ENCODE measurements around the gene ADGRA1. TPM values are rescaled to one million over a fixed set of nuclear protein-coding genes. Genes with fewer than 3 reads are reported as not detected.

ADGRA1 gene
- total RNA-seq, 4 donors from 2014 or later: 0.13 TPM; not detected in 3

GRCh38 chr10:133141958-133142340 lies 54.2 kb downstream of the ADGRA1 start:
- H3K9me3 ChIP-seq: peaks cover 0 to 4% (median 0%) of the 10 kb centered on the region in 3 donors
- no peak for ATAC-seq
- H3K36me3 ChIP-seq: no peaks in the 10 kb centered on the region
- peaks cover 86% of the 10 kb centered on the region for H3K27me3 ChIP-seq
- WGBS, 2 donors (ENCODE audit: low coverage in 1 of 2): 81 to 95% methylated on average over 8 to 12 of the region's 27 CpGs
- no peaks in the 10 kb centered on the region for H3K4me1 ChIP-seq
- H3K4me3 ChIP-seq: no peak overlapping the region
- H3K27ac ChIP-seq: no peak overlapping the region
- no peak for TF ChIP-seq CTCF (IDR thresholded peaks at IDR 0.05)
- TF ChIP-seq POLR2AphosphoS5 (IDR thresholded peaks at IDR 0.05): no peak
- no peak for TF ChIP-seq EP300 (IDR thresholded peaks at IDR 0.05)
- TF ChIP-seq POLR2A (IDR thresholded peaks at IDR 0.05): no peak

GRCh38 chr10:133142523-133143199 lies 54.9 kb downstream of the ADGRA1 start:
- H3K36me3 ChIP-seq: no peaks in the 10 kb centered on the region
- H3K27ac ChIP-seq: no peak overlapping the region
- no peak overlapping the region for H3K4me3 ChIP-seq
- H3K27me3 ChIP-seq: peaks cover 89% of the 10 kb centered on the region
- ATAC-seq: no peak
- H3K9me3 ChIP-seq: peaks cover 0 to 11% (median 0%) of the 10 kb centered on the region in 3 donors
- no peaks in the 10 kb centered on the region for H3K4me1 ChIP-seq
- 79 to 82% methylated on average over 10 to 15 of the region's 24 CpGs for WGBS, 2 donors (ENCODE audit: low coverage in 1 of 2)
- TF ChIP-seq CTCF (IDR thresholded peaks at IDR 0.05) (no peak), POLR2AphosphoS5 (IDR thresholded peaks at IDR 0.05) (no peak), EP300 (IDR thresholded peaks at IDR 0.05) (no peak), POLR2A (IDR thresholded peaks at IDR 0.05) (no peak)

GRCh38 chr10:133143200-133143533 lies 55.4 kb downstream of the ADGRA1 start:
- no peaks in the 10 kb centered on the region for H3K36me3 ChIP-seq
- no peak for ATAC-seq
- TF ChIP-seq POLR2AphosphoS5 (IDR thresholded peaks at IDR 0.05) (no peak), CTCF (IDR thresholded peaks at IDR 0.05) (no peak), POLR2A (IDR thresholded peaks at IDR 0.05) (no peak), EP300 (IDR thresholded peaks at IDR 0.05) (no peak)
- peaks cover 0 to 16% (median 0%) of the 10 kb centered on the region in 3 donors for H3K9me3 ChIP-seq
- 65 to 81% methylated on average over 3 to 6 of the region's 10 CpGs for WGBS, 2 donors (ENCODE audit: low coverage in 1 of 2)
- no peaks in the 10 kb centered on the region for H3K4me1 ChIP-seq
- H3K4me3 ChIP-seq: no peak overlapping the region
- peaks cover 85% of the 10 kb centered on the region for H3K27me3 ChIP-seq
- H3K27ac ChIP-seq: no peak overlapping the region

- Histone ChIP-seq H3K27me3 (peaks cover 86% of the 10 kb centered on the region), H3K27ac (no peak overlapping the region), H3K9me3 (peaks cover 0 to 20% (median 0%) of the 10 kb centered on the region in 3 donors), H3K4me1 (no peaks in the 10 kb centered on the region), H3K4me3 (no peak overlapping the region), H3K36me3 (no peaks in the 10 kb centered on the region)
- WGBS, 2 donors (ENCODE audit: low coverage in 1 of 2): 37% methylated on average over 9 of the region's 9 CpGs; no CpG with 5 or more reads in 1 of the 2 donors
- no peak for ATAC-seq
- no peak for TF ChIP-seq POLR2AphosphoS5 (IDR thresholded peaks at IDR 0.05)
- no peak for TF ChIP-seq POLR2A (IDR thresholded peaks at IDR 0.05)
- TF ChIP-seq EP300 (IDR thresholded peaks at IDR 0.05): no peak
- TF ChIP-seq CTCF (IDR thresholded peaks at IDR 0.05): no peak
Observed at GRCh38 chr10:133143546-133143945, 55.8 kb downstream of the ADGRA1 start.

GRCh38 chr10:133144771-133145170 lies 57.0 kb downstream of the ADGRA1 start:
- H3K4me1 ChIP-seq: no peaks in the 10 kb centered on the region
- no peak for ATAC-seq
- peaks cover 86% of the 10 kb centered on the region for H3K27me3 ChIP-seq
- TF ChIP-seq EP300 (IDR thresholded peaks at IDR 0.05): no peak
- no peak for TF ChIP-seq POLR2A (IDR thresholded peaks at IDR 0.05)
- no peak for TF ChIP-seq POLR2AphosphoS5 (IDR thresholded peaks at IDR 0.05)
- no peak for TF ChIP-seq CTCF (IDR thresholded peaks at IDR 0.05)
- WGBS, 2 donors (ENCODE audit: low coverage in 1 of 2): 86 to 90% methylated on average over 2 to 7 of the region's 7 CpGs
- H3K4me3 ChIP-seq: no peak overlapping the region
- no peaks in the 10 kb centered on the region for H3K36me3 ChIP-seq
- peaks cover 0 to 26% (median 0%) of the 10 kb centered on the region in 3 donors for H3K9me3 ChIP-seq
- H3K27ac ChIP-seq: no peak overlapping the region
